OCI-LY3 (cell line): ENCODE data around the gene TBC1D2B.

Experiments used
- H2AFZ ChIP-seq: fragments of 200-600, 300-600 bp; shearing (Covaris generic); 2 replicates; pipeline ENCODE4 v1.6.0; 2014; ENCODE audit warnings: antibody characterized with exemption, low read depth, low read length
- H3K27ac ChIP-seq: fragments of 200-600, 300-600 bp; sonication (generic); 2 replicates; pipeline ENCODE4 v1.5.1; 2014; ENCODE audit warnings: mild to moderate bottlenecking, low read length, moderate library complexity, mixed read lengths
- H3K27me3 ChIP-seq: fragments of 200-600, 300-600 bp; sonication (generic); 2 replicates; pipeline ENCODE4 v1.6.1; 2014; ENCODE audit warnings: low read depth, low read length, mixed read lengths
- H3K36me3 ChIP-seq: fragments of 200-600, 300-600 bp; sonication (generic); replicated peaks from 2 replicates; pipeline ENCODE3; 2014; ENCODE audit warnings: low read depth, low read length, mixed read lengths
- H3K4me1 ChIP-seq: fragments of 300-600, 200-600 bp; sonication (generic); 2 replicates; pipeline ENCODE4 v1.6.1; 2014; ENCODE audit warnings: low read length, mixed read lengths
- H3K4me2 ChIP-seq: fragments of 200-600, 300-600 bp; sonication (generic); 2 replicates; pipeline ENCODE4 v1.6.1; 2014; ENCODE audit warnings: low read length, mixed read lengths
- H3K4me3 ChIP-seq: fragments of 300-600, 200-600 bp; sonication (generic); 2 replicates; pipeline ENCODE4 v1.5.1; 2014; ENCODE audit warnings: antibody characterized with exemption, mild to moderate bottlenecking, low read length, moderate library complexity
- H3K79me2 ChIP-seq: fragments of 300-600, 200-600 bp; shearing (Covaris generic); 2 replicates; pipeline ENCODE4 v1.6.1; 2014; ENCODE audit warnings: mild to moderate bottlenecking, low read length, mixed read lengths
- H3K9ac ChIP-seq: fragments of 300-600, 200-600 bp; shearing (Covaris generic); 2 replicates; pipeline ENCODE4 v1.6.0; 2014; ENCODE audit warnings: mild to moderate bottlenecking, low read length, moderate library complexity
- H3K9me3 ChIP-seq: fragments of 200-600, 300-600 bp; shearing (Covaris generic); 2 replicates; pipeline ENCODE4 v1.6.1; 2014; ENCODE audit warnings: low read length, mixed read lengths; ENCODE audit not compliant: insufficient read depth
- H4K20me1 ChIP-seq: fragments of 200-600, 300-600 bp; sonication (generic); 2 replicates; pipeline ENCODE4 v1.6.1; 2016; ENCODE audit warnings: low read length, mixed read lengths; ENCODE audit not compliant: insufficient read depth
- EZH2phosphoT487 ChIP-seq: fragments of 200-600 bp; shearing (Covaris generic); IDR thresholded peaks from 2 replicates; pipeline ENCODE4 v1.6.1; 2018; ENCODE audit warnings: antibody characterized with exemption, mixed run types, low read depth
- TF ChIP-seq, protein P1 (sequence below): fragments of 200-600, 300-600 bp; sonication (generic); IDR thresholded peaks from 2 replicates; pipeline ENCODE4 v1.5.1; 2014; ENCODE audit warnings: antibody characterized with exemption, low read length, low read depth

Gene TBC1D2B

DNA sequence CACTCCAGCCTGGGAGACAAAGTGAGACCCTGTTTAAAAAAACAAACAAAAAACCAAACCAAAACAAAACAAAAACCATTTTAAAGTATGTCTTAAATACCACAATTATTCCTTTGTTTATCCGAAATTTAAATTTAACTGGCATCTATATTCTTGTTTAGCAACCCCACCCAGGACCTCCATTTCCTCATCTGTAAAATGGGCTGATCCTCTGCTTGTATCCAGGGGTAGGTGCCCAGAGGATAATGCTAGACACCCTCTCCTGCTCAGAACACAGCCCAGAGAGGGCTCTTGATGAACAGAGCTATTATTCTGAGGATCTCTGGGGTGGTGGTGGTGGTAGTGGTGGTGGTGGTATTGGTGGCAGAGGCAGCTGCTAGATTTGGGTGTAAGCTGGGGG lies 24.7 kb upstream of the TBC1D2B start:
- Histone ChIP-seq H3K27me3 (no peaks in the 10 kb centered on the region), H3K79me2 (no peaks in the 10 kb centered on the region), H3K9ac (no peak overlapping the region), H3K4me2 (no peak overlapping the region), H3K4me3 (no peak overlapping the region), H3K9me3 (no peaks in the 10 kb centered on the region), H4K20me1 (no peaks in the 10 kb centered on the region), H3K36me3 (no peaks in the 10 kb centered on the region), H3K27ac (no peak overlapping the region), H3K4me1 (no peaks in the 10 kb centered on the region), H2AFZ (no peak overlapping the region)
- TF ChIP-seq EZH2phosphoT487: no peak

DNA sequence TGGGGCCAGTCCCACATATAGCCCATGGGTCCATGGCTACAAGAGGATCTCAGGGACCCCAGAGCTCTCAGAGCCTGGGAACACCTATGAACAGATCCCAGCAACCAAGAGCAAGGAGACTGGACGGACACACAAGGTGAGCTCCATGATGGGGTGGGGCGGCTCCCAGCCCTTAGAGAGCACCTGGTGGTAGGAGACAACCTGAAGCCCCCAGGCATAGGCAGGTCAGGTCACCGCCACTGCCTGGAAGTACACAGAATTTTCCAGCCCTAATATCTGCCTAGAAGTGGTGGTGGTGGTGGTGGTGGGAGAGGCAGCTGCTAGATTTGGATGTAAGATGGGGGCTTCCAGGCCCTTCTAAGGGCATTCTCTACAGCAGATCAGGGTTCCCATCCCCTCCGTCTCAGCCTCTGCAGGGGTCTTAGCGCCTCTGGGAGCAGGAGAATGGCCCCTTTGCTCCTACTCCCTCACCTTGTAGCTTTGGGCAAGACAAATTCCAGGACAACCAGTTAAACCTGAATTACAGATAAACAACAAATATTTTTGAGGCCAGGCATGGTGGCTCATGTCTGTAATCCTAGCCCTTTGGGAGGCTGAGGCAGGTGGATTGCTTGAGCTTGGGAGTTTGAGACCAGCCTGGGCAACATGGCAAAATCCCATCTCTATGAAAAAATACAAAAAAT lies 24.1 kb upstream of the TBC1D2B start:
- Histone ChIP-seq H4K20me1 (no peaks in the 10 kb centered on the region), H3K9ac (no peak overlapping the region), H2AFZ (no peak overlapping the region), H3K4me2 (no peak overlapping the region), H3K4me1 (no peaks in the 10 kb centered on the region), H3K27me3 (no peaks in the 10 kb centered on the region), H3K9me3 (no peaks in the 10 kb centered on the region), H3K36me3 (no peaks in the 10 kb centered on the region), H3K4me3 (no peak overlapping the region), H3K27ac (no peak overlapping the region), H3K79me2 (no peaks in the 10 kb centered on the region)
- TF ChIP-seq EZH2phosphoT487: no peak
- TF ChIP-seq, protein P1, sequence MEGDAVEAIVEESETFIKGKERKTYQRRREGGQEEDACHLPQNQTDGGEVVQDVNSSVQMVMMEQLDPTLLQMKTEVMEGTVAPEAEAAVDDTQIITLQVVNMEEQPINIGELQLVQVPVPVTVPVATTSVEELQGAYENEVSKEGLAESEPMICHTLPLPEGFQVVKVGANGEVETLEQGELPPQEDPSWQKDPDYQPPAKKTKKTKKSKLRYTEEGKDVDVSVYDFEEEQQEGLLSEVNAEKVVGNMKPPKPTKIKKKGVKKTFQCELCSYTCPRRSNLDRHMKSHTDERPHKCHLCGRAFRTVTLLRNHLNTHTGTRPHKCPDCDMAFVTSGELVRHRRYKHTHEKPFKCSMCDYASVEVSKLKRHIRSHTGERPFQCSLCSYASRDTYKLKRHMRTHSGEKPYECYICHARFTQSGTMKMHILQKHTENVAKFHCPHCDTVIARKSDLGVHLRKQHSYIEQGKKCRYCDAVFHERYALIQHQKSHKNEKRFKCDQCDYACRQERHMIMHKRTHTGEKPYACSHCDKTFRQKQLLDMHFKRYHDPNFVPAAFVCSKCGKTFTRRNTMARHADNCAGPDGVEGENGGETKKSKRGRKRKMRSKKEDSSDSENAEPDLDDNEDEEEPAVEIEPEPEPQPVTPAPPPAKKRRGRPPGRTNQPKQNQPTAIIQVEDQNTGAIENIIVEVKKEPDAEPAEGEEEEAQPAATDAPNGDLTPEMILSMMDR: no peak

DNA sequence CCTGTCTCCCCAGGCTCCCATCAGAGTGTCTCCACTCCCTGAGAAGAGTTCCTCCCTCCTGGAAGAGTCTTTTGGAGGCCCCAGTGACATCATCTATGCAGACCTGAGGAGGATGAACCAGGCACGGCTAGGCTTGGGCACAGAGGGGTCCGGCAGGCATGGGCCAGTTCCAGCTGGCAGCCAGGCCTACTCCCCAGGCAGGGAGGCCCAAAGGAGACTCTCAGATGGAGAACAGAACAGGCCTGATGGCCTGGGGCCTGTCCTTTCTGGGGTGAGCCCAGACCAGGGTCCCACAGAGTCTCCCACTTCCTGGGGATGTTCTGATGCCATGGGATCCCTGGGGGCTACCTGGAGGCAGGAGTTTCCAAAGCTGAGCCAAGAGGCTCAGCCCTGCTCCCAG lies 23.4 kb upstream of the TBC1D2B start:
- no peaks in the 10 kb centered on the region for H3K27me3 ChIP-seq
- no peak overlapping the region for H2AFZ ChIP-seq
- no peak overlapping the region for H3K9ac ChIP-seq
- H3K4me3 ChIP-seq: no peak overlapping the region
- H4K20me1 ChIP-seq: no peaks in the 10 kb centered on the region
- no peak overlapping the region for H3K4me2 ChIP-seq
- no peaks in the 10 kb centered on the region for H3K4me1 ChIP-seq
- no peak for TF ChIP-seq EZH2phosphoT487
- TF ChIP-seq, protein P1: no peak
- no peak overlapping the region for H3K27ac ChIP-seq
- H3K36me3 ChIP-seq: no peaks in the 10 kb centered on the region
- H3K9me3 ChIP-seq: no peaks in the 10 kb centered on the region
- H3K79me2 ChIP-seq: no peaks in the 10 kb centered on the region

DNA sequence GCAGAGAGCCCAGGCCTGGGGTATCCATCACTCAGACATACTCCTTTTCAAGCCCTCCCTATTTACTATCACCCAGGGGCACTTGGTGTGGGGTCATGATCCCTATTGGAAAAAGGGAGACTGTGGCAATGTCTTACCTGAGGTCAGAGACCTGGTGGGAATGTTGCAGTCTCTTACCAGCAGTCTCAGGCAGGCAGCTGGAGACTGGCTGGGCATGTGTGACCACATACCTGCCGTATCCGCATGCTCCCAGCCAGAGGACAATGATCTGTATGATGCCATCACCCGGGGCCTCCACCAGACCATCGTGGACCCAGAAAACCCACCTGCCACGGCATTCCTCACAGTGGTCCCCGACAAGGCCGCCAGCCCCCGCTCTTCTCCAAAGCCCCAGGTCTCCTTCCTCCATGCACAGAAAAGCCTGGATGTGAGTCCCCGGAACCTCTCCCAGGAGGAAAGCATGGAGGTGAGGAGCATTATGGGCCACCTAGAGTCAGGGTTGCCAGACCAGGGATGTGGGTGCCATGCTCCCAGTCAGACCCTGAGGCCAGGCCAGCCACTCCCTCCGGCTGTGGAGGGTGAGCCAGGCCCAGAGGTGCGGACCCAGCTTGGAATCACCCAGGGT lies 20.7 kb upstream of the TBC1D2B start:
- TF ChIP-seq EZH2phosphoT487: no peak
- TF ChIP-seq, protein P1: no peak
- no peaks in the 10 kb centered on the region for H4K20me1 ChIP-seq
- H3K79me2 ChIP-seq: no peaks in the 10 kb centered on the region
- no peak overlapping the region for H3K27ac ChIP-seq
- peaks cover 8% of the 10 kb centered on the region for H3K27me3 ChIP-seq
- H3K36me3 ChIP-seq: no peaks in the 10 kb centered on the region
- no peak overlapping the region for H3K4me2 ChIP-seq
- H3K9ac ChIP-seq: no peak overlapping the region
- no peaks in the 10 kb centered on the region for H3K4me1 ChIP-seq
- no peak overlapping the region for H3K4me3 ChIP-seq
- no peaks in the 10 kb centered on the region for H3K9me3 ChIP-seq
- H2AFZ ChIP-seq: no peak overlapping the region
